HEK293 (cell line): ENCODE data around the gene RBM20.

Source experiments
- CTCF ChIA-PET: fragments of 350-600 bp; formaldehyde crosslinking; extraction: SDS; loops from one replicate; lab custom pipeline; 2021; ENCODE audit warnings: antibody characterized with exemption; lab: Yijun Ruan, JAX
- POLR2A ChIA-PET: fragments of 300-600 bp; formaldehyde crosslinking; extraction: SDS; loops from one replicate; lab custom pipeline; 2020; ENCODE audit warnings: antibody characterized with exemption, inconsistent platforms; lab: Yijun Ruan, JAX
- H3K27ac ChIP-seq: fragments of 200-500 bp; sonication (Bioruptor generic); 2 replicates; pipeline ENCODE4 v1.5.1; 2014; ENCODE audit warnings: low read depth, low read length, control low read depth, inconsistent platforms; ENCODE audit errors: extremely low read depth
- H3K36me3 ChIP-seq, 2 experiments: fragments of 200-500 bp in 1 of 2; sonication (Bioruptor generic) in 1 of 2; 1 replicate in 1 of 2; 2 replicates in 1 of 2; pipeline ENCODE4 v1.5.1; 2014 to 2017; ENCODE audit warnings: inconsistent platforms in 2 of 2, low read length in 2 of 2; ENCODE audit not compliant: control insufficient read depth in 2 of 2, insufficient read depth in 1 of 2
- H3K4me1 ChIP-seq: fragments of 200-500 bp; sonication (Bioruptor generic); 2 replicates; pipeline ENCODE4 v1.5.1; 2014; ENCODE audit warnings: mild to moderate bottlenecking, low read length, inconsistent platforms; ENCODE audit not compliant: control insufficient read depth, insufficient read depth
- H3K4me3 ChIP-seq: 2 replicates; pipeline ENCODE4 v1.5.1; 2011; ENCODE audit warnings: low read depth, mild to moderate bottlenecking, control low read depth, low read length, moderate library complexity
- H3K9me3 ChIP-seq: fragments of 200-500 bp; sonication (Bioruptor generic); 2 replicates; pipeline ENCODE4 v1.5.1; 2014; ENCODE audit warnings: low read depth, low read length, inconsistent platforms; ENCODE audit not compliant: control insufficient read depth, insufficient read depth
- AEBP2 ChIP-seq: fragments of 450-650 bp; formaldehyde crosslinking; IDR thresholded peaks from 2 replicates; pipeline ENCODE4 v1.5.1; 2016; ENCODE audit warnings: missing biosample characterization, missing genetic modification characterization, borderline replicate concordance
- CTCF ChIP-seq: fragments of 450-650 bp; formaldehyde crosslinking; IDR thresholded peaks from 2 replicates; pipeline ENCODE4 v1.5.1; 2016; ENCODE audit warnings: missing biosample characterization, missing genetic modification characterization
- GLI2 ChIP-seq: fragments of 450-650 bp; formaldehyde crosslinking; IDR thresholded peaks from 2 replicates; pipeline ENCODE4; 2017; ENCODE audit warnings: missing biosample characterization, missing genetic modification characterization, low read depth, borderline replicate concordance
- MEIS1 ChIP-seq: sonication (generic); formaldehyde crosslinking; IDR thresholded peaks from 2 replicates; pipeline ENCODE4 v1.8.1; 2022; ENCODE audit warnings: missing genetic modification reagents, mild to moderate bottlenecking, borderline replicate concordance
- PATZ1 ChIP-seq: fragments of 450-650 bp; formaldehyde crosslinking; IDR thresholded peaks from 2 replicates; pipeline ENCODE4 v1.5.1; 2016; ENCODE audit warnings: missing biosample characterization, missing genetic modification characterization
- REST ChIP-seq: fragments of 450-650 bp; formaldehyde crosslinking; IDR thresholded peaks from 2 replicates; pipeline ENCODE4 v1.5.1; 2016; ENCODE audit warnings: missing biosample characterization, missing genetic modification characterization
- SCRT1 ChIP-seq: fragments of 450-650 bp; formaldehyde crosslinking; IDR thresholded peaks from 2 replicates; pipeline ENCODE4 v1.5.1; 2016; ENCODE audit warnings: missing biosample characterization, missing genetic modification characterization, borderline replicate concordance
- SCRT2 ChIP-seq: fragments of 450-650 bp; formaldehyde crosslinking; IDR thresholded peaks from 2 replicates; pipeline ENCODE4 v1.5.1; 2016; ENCODE audit warnings: missing biosample characterization, missing genetic modification characterization
- ZNF140 ChIP-seq: fragments of 450-650 bp; formaldehyde crosslinking; IDR thresholded peaks from 2 replicates; pipeline ENCODE4 v1.5.1; 2016; ENCODE audit warnings: missing biosample characterization, missing genetic modification characterization
- ZNF16 ChIP-seq: fragments of 450-650 bp; formaldehyde crosslinking; IDR thresholded peaks from 2 replicates; pipeline ENCODE4 v1.5.1; 2016; ENCODE audit warnings: low read depth, missing biosample characterization, missing genetic modification characterization
- ZNF169 ChIP-seq: fragments of 450-650 bp; formaldehyde crosslinking; IDR thresholded peaks from 2 replicates; pipeline ENCODE4 v1.5.1; 2016; ENCODE audit warnings: missing biosample characterization, missing genetic modification characterization
- ZNF221 ChIP-seq: fragments of 450-650 bp; formaldehyde crosslinking; IDR thresholded peaks from 2 replicates; pipeline ENCODE4 v1.5.1; 2017; ENCODE audit warnings: missing biosample characterization, missing genetic modification characterization, borderline replicate concordance
- ZNF311 ChIP-seq: fragments of 450-650 bp; formaldehyde crosslinking; IDR thresholded peaks from 2 replicates; pipeline ENCODE4 v1.5.1; 2017; ENCODE audit warnings: missing biosample characterization, missing genetic modification characterization, borderline replicate concordance
- ZNF335 ChIP-seq: fragments of 450-650 bp; formaldehyde crosslinking; conservative IDR thresholded peaks from 2 replicates; pipeline ENCODE4 v1.5.1; 2016; ENCODE audit warnings: missing biosample characterization, missing genetic modification characterization
- ZNF341 ChIP-seq: fragments of 450-650 bp; formaldehyde crosslinking; IDR thresholded peaks from 2 replicates; pipeline ENCODE4; 2016; ENCODE audit warnings: low read depth, missing biosample characterization, missing genetic modification characterization
- ZNF560 ChIP-seq: fragments of 450-650 bp; formaldehyde crosslinking; IDR thresholded peaks from 2 replicates; pipeline ENCODE4 v1.5.1; 2017; ENCODE audit warnings: missing biosample characterization, missing genetic modification characterization, borderline replicate concordance
- ZNF660 ChIP-seq: fragments of 450-650 bp; IDR thresholded peaks from 2 replicates; pipeline ENCODE4 v1.5.1; 2018; ENCODE audit warnings: missing biosample characterization, mild to moderate bottlenecking, missing genetic modification characterization
- ZNF664 ChIP-seq: fragments of 450-650 bp; formaldehyde crosslinking; IDR thresholded peaks from 2 replicates; pipeline ENCODE4 v1.5.1; 2016; ENCODE audit warnings: missing biosample characterization, missing genetic modification characterization
- ZNF830 ChIP-seq: fragments of 450-650 bp; IDR thresholded peaks from 2 replicates; pipeline ENCODE4 v1.5.0; 2018; ENCODE audit warnings: missing biosample characterization, missing genetic modification characterization, low read depth, mild to moderate bottlenecking, moderate library complexity
- ZXDB ChIP-seq: fragments of 450-650 bp; formaldehyde crosslinking; IDR thresholded peaks from 2 replicates; pipeline ENCODE4 v1.5.1; 2016; ENCODE audit warnings: missing biosample characterization, missing genetic modification characterization

The RBM20 gene

GRCh38 chr10:110876000-110876399 is 231.9 kb downstream of the RBM20 start:
- Histone ChIP-seq H3K27ac (no peak overlapping the region), H3K4me1 (peaks cover 8% of the 10 kb centered on the region), H3K36me3 (peaks cover 37 to 40% of the 10 kb centered on the region in 2 experiments), H3K4me3 (no peak overlapping the region), H3K9me3 (no peaks in the 10 kb centered on the region)
- ChIA-PET POLR2A (no interaction called here), CTCF (interaction anchor here (1.5 kb wide), 1 partner anchor 18 kb away, joined by 5 read pairs; no protein-coding TSS in a partner anchor)
- TF ChIP-seq SCRT2 (tag by site-specific recombination) (peak; percentile 89), ZNF221 (tag by site-specific recombination) (no peak), SCRT1 (tag by site-specific recombination) (peak; percentile 76; the same call in 1 of the 2 replicates), ZNF341 (tag by site-specific recombination) (no peak), MEIS1 (CRISPR knock-in tag) (no peak), PATZ1 (tag by site-specific recombination) (no peak)

- no peak overlapping the region for H3K27ac ChIP-seq
- TF ChIP-seq CTCF (no peak), GLI2 (tag by site-specific recombination) (no peak), ZNF16 (tag by site-specific recombination) (no peak), ZNF311 (no peak), ZNF560 (tag by site-specific recombination) (no peak), AEBP2 (tag by site-specific recombination) (no peak), ZNF140 (no peak), ZNF660 (tag by site-specific recombination) (no peak), SCRT1 (tag by site-specific recombination) (no peak), ZNF169 (tag by site-specific recombination) (no peak), ZNF335 (tag by site-specific recombination) (no peak)
- peaks cover 4% of the 10 kb centered on the region; the same call in 1 of the 2 replicates for H3K4me1 ChIP-seq
- H3K36me3 ChIP-seq: peaks cover 42 to 45% of the 10 kb centered on the region in 2 experiments
- no peak overlapping the region for H3K4me3 ChIP-seq
- no peaks in the 10 kb centered on the region for H3K9me3 ChIP-seq
- POLR2A ChIA-PET: no interaction called here
- CTCF ChIA-PET: interaction anchor here (1.5 kb wide), 1 partner anchor 17 kb away, joined by 5 read pairs; no protein-coding TSS in a partner anchor
Measured at GRCh38 chr10:110876788-110877187, 232.7 kb downstream of the RBM20 start.

- Histone ChIP-seq H3K9me3 (no peaks in the 10 kb centered on the region), H3K27ac (no peak overlapping the region), H3K4me1 (no peaks in the 10 kb centered on the region), H3K36me3 (peaks cover 64 to 66% of the 10 kb centered on the region in 2 experiments), H3K4me3 (no peak overlapping the region)
- ChIA-PET POLR2A (no interaction called here), CTCF (interaction anchor here (0.6 to 0.7 kb wide), 2 partner anchors 14 to 280 kb away, joined by 3 to 4 read pairs; no protein-coding TSS in a partner anchor)
- TF ChIP-seq ZXDB: no peak
- 0 out of 2 replicates have a peak, but pooled peaks have one; percentile 9 for TF ChIP-seq ZNF664 (tag by site-specific recombination)
- no peak for TF ChIP-seq ZNF830
- TF ChIP-seq REST (tag by site-specific recombination): no peak
Measured at GRCh38 chr10:110880012-110880411, 235.9 kb downstream of the RBM20 start.
